HEK293 (cell line): Measurements from ENCODE around the gene PTPN3.

ENCODE experiments used
- CTCF ChIA-PET: fragments of 350-600 bp; formaldehyde crosslinking; extraction: SDS; loops from one replicate; lab custom pipeline; 2021; ENCODE audit warnings: antibody characterized with exemption; lab: Yijun Ruan, JAX
- POLR2A ChIA-PET: fragments of 300-600 bp; formaldehyde crosslinking; extraction: SDS; loops from one replicate; lab custom pipeline; 2020; ENCODE audit warnings: antibody characterized with exemption, inconsistent platforms; lab: Yijun Ruan, JAX
- H3K27ac ChIP-seq: fragments of 200-500 bp; sonication (Bioruptor generic); 2 replicates; pipeline ENCODE4 v1.5.1; 2014; ENCODE audit warnings: low read depth, low read length, control low read depth, inconsistent platforms; ENCODE audit errors: extremely low read depth
- H3K36me3 ChIP-seq, 2 experiments: fragments of 200-500 bp in 1 of 2; sonication (Bioruptor generic) in 1 of 2; 1 replicate in 1 of 2; 2 replicates in 1 of 2; pipeline ENCODE4 v1.5.1; 2014 to 2017; ENCODE audit warnings: inconsistent platforms in 2 of 2, low read length in 2 of 2; ENCODE audit not compliant: control insufficient read depth in 2 of 2, insufficient read depth in 1 of 2
- H3K4me1 ChIP-seq: fragments of 200-500 bp; sonication (Bioruptor generic); 2 replicates; pipeline ENCODE4 v1.5.1; 2014; ENCODE audit warnings: mild to moderate bottlenecking, low read length, inconsistent platforms; ENCODE audit not compliant: control insufficient read depth, insufficient read depth
- H3K4me3 ChIP-seq: 2 replicates; pipeline ENCODE4 v1.5.1; 2011; ENCODE audit warnings: low read depth, mild to moderate bottlenecking, control low read depth, low read length, moderate library complexity
- H3K9me3 ChIP-seq: fragments of 200-500 bp; sonication (Bioruptor generic); 2 replicates; pipeline ENCODE4 v1.5.1; 2014; ENCODE audit warnings: low read depth, low read length, inconsistent platforms; ENCODE audit not compliant: control insufficient read depth, insufficient read depth
- ATF2 ChIP-seq: fragments of 450-650 bp; formaldehyde crosslinking; IDR thresholded peaks from 2 replicates; pipeline ENCODE4 v1.5.1; 2016; ENCODE audit warnings: missing biosample characterization, missing genetic modification characterization, low read depth
- BCL6B ChIP-seq: fragments of 450-650 bp; formaldehyde crosslinking; IDR thresholded peaks from 2 replicates; pipeline ENCODE4 v1.5.1; 2017; ENCODE audit warnings: missing biosample characterization, missing genetic modification characterization
- TSHZ1 ChIP-seq: fragments of 450-650 bp; formaldehyde crosslinking; IDR thresholded peaks from 2 replicates; pipeline ENCODE4 v1.5.1; 2016; ENCODE audit warnings: missing biosample characterization, missing genetic modification characterization, borderline replicate concordance
- ZBTB17 ChIP-seq: fragments of 450-650 bp; formaldehyde crosslinking; IDR thresholded peaks from 2 replicates; pipeline ENCODE4 v1.5.1; 2016; ENCODE audit warnings: missing biosample characterization, missing genetic modification characterization
- ZBTB44 ChIP-seq: fragments of 450-650 bp; IDR thresholded peaks from 2 replicates; pipeline ENCODE4 v1.5.1; 2018; ENCODE audit warnings: missing biosample characterization, mild to moderate bottlenecking, missing genetic modification characterization
- ZNF324 ChIP-seq: fragments of 450-650 bp; formaldehyde crosslinking; IDR thresholded peaks from 2 replicates; pipeline ENCODE4 v1.5.1; 2016; ENCODE audit warnings: missing biosample characterization, missing genetic modification characterization
- ZNF354C ChIP-seq: fragments of 450-650 bp; formaldehyde crosslinking; IDR thresholded peaks from 2 replicates; pipeline ENCODE4 v1.5.1; 2016; ENCODE audit warnings: missing biosample characterization, missing genetic modification characterization, low read depth, borderline replicate concordance
- ZNF394 ChIP-seq: fragments of 450-650 bp; formaldehyde crosslinking; IDR thresholded peaks from 2 replicates; pipeline ENCODE4 v1.5.1; 2016; ENCODE audit warnings: missing biosample characterization, missing genetic modification characterization, mild to moderate bottlenecking, moderate library complexity, borderline replicate concordance
- ZNF510 ChIP-seq: fragments of 450-650 bp; formaldehyde crosslinking; IDR thresholded peaks from 2 replicates; pipeline ENCODE4 v1.5.1; 2018; ENCODE audit warnings: mild to moderate bottlenecking, missing genetic modification characterization, missing biosample characterization; ENCODE audit not compliant: insufficient replicate concordance
- ZXDB ChIP-seq: fragments of 450-650 bp; formaldehyde crosslinking; IDR thresholded peaks from 2 replicates; pipeline ENCODE4 v1.5.1; 2016; ENCODE audit warnings: missing biosample characterization, missing genetic modification characterization
- TF ChIP-seq, protein P1 (sequence below): fragments of 450-650 bp; formaldehyde crosslinking; IDR thresholded peaks from 2 replicates; pipeline ENCODE4 v1.5.1; 2016; ENCODE audit warnings: missing biosample characterization, missing genetic modification characterization
- TF ChIP-seq, protein P2 (sequence below): fragments of 450-650 bp; formaldehyde crosslinking; IDR thresholded peaks from 2 replicates; pipeline ENCODE4 v1.5.1; 2016; ENCODE audit warnings: missing biosample characterization, missing genetic modification characterization

The PTPN3 gene

GRCh38 chr9:109351032-109351431 lies 147.1 kb downstream of the PTPN3 start (continued):
- TF ChIP-seq, protein P1, sequence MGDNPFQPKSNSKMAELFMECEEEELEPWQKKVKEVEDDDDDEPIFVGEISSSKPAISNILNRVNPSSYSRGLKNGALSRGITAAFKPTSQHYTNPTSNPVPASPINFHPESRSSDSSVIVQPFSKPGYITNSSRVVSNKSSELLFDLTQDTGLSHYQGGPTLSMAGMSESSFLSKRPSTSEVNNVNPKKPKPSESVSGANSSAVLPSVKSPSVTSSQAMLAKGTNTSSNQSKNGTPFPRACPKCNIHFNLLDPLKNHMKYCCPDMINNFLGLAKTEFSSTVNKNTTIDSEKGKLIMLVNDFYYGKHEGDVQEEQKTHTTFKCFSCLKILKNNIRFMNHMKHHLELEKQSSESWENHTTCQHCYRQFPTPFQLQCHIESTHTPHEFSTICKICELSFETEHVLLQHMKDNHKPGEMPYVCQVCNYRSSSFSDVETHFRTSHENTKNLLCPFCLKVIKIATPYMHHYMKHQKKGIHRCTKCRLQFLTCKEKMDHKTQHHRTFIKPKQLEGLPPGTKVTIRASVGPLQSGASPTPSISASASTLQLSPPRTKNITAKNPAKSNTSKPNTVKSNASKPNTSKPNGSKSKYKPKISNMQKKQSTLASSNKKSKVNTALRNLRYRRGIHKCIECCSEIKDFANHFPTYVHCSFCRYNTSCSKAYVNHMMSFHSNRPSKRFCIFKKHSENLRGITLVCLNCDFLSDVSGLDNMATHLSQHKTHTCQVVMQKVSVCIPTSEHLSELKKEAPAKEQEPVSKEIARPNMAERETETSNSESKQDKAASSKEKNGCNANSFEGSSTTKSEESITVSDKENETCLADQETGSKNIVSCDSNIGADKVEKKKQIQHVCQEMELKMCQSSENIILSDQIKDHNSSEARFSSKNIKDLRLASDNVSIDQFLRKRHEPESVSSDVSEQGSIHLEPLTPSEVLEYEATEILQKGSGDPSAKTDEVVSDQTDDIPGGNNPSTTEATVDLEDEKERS, result no peak
- TF ChIP-seq TSHZ1 (tag by site-specific recombination) (no peak), ZXDB (tag by site-specific recombination) (no peak)

- no peak overlapping the region for H3K27ac ChIP-seq
- no peaks in the 10 kb centered on the region for H3K36me3 ChIP-seq
- ChIA-PET POLR2A (no interaction called here), CTCF (interaction anchor here (0.7 kb wide), 1 partner anchor 167 kb away, joined by 3 read pairs; no protein-coding TSS in a partner anchor)
- H3K4me3 ChIP-seq, result no peak overlapping the region
- H3K9me3 ChIP-seq, result no peaks in the 10 kb centered on the region
- TF ChIP-seq, protein P2, sequence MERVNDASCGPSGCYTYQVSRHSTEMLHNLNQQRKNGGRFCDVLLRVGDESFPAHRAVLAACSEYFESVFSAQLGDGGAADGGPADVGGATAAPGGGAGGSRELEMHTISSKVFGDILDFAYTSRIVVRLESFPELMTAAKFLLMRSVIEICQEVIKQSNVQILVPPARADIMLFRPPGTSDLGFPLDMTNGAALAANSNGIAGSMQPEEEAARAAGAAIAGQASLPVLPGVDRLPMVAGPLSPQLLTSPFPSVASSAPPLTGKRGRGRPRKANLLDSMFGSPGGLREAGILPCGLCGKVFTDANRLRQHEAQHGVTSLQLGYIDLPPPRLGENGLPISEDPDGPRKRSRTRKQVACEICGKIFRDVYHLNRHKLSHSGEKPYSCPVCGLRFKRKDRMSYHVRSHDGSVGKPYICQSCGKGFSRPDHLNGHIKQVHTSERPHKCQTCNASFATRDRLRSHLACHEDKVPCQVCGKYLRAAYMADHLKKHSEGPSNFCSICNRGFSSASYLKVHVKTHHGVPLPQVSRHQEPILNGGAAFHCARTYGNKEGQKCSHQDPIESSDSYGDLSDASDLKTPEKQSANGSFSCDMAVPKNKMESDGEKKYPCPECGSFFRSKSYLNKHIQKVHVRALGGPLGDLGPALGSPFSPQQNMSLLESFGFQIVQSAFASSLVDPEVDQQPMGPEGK (tag by site-specific recombination), result no peak
- TF ChIP-seq ATF2, result no peak
- peak; percentile 62; the same call in 1 of the 2 replicates for TF ChIP-seq BCL6B (tag by site-specific recombination)
- TF ChIP-seq ZBTB17, result no peak
- TF ChIP-seq ZNF324 (tag by site-specific recombination), result no peak
- no peak for TF ChIP-seq ZNF354C
- no peak for TF ChIP-seq ZNF394 (tag by site-specific recombination)
- no peak for TF ChIP-seq ZNF510
- TF ChIP-seq ZBTB44 (tag by site-specific recombination), result no peak
- no peaks in the 10 kb centered on the region for H3K4me1 ChIP-seq
Observed at GRCh38 chr9:109349421-109349846, 148.7 kb downstream of the PTPN3 start.
